CD8-positive, alpha-beta memory T cell (primary cell): Measurements from ENCODE around the gene LDLRAD4. TPM values are rescaled to one million over a fixed set of nuclear protein-coding genes. Genes with fewer than 3 reads are reported as not detected.

Experiments used
- CTCF ChIA-PET: fragments of 350-600 bp; sonication (Branson Sonifier 250); formaldehyde crosslinking; loops from one replicate; lab custom pipeline; 2021; ENCODE audit warnings: antibody characterized with exemption; lab: Charles Lee
- POLR2A ChIA-PET: fragments of 350-600 bp; sonication (Branson Sonifier 250); formaldehyde crosslinking; loops from one replicate; lab custom pipeline; 2021; ENCODE audit warnings: antibody characterized with exemption; lab: Charles Lee
- DNase-seq, 5 donors: peaks; one replicate each; pipeline versions ENCODE4 v3.0.0 to v3.0.0-alpha.2; 2020 to 2022; ENCODE audit warnings: mixed read lengths in 1 of 5
- H3K27ac ChIP-seq: one replicate; pipeline ENCODE4 v1.7.0; 2013; ENCODE audit warnings: low read depth, mild to moderate bottlenecking, low read length, moderate library complexity
- H3K27me3 ChIP-seq: 2 replicates; pipeline ENCODE4 v1.7.0; 2013; ENCODE audit warnings: low read length, mild to moderate bottlenecking; ENCODE audit not compliant: insufficient read depth, poor library complexity, severe bottlenecking
- H3K36me3 ChIP-seq: 2 replicates; pipeline ENCODE4 v1.7.0; 2013; ENCODE audit warnings: mild to moderate bottlenecking, low read length, moderate library complexity; ENCODE audit not compliant: insufficient read depth
- H3K4me1 ChIP-seq: 2 replicates; pipeline ENCODE4 v1.7.0; 2013; ENCODE audit warnings: mild to moderate bottlenecking, low read length, moderate library complexity; ENCODE audit not compliant: insufficient read depth
- H3K4me3 ChIP-seq: 2 replicates; pipeline ENCODE4 v1.7.0; 2013; ENCODE audit warnings: mild to moderate bottlenecking, low read length
- H3K9me3 ChIP-seq: 2 replicates; pipeline ENCODE4 v1.7.0; 2013; ENCODE audit warnings: mild to moderate bottlenecking, low read length
- H3K27ac Mint-ChIP-seq, 8 donors: one replicate each; pipeline ENCODE4 v1.8.0; 2020 to 2021; ENCODE audit warnings: mixed read lengths in 8 of 8, mild to moderate bottlenecking in 6 of 8, inconsistent platforms in 3 of 8, moderate library complexity in 3 of 8
- H3K27me3 Mint-ChIP-seq, 2 donors: one replicate each; pipeline ENCODE4 v1.8.0; 2020 to 2021; ENCODE audit warnings: mixed read lengths in 2 of 2, mild to moderate bottlenecking in 1 of 2, moderate library complexity in 1 of 2
- H3K36me3 Mint-ChIP-seq, 3 donors: one replicate each; pipeline ENCODE4 v1.8.0; 2020 to 2021; ENCODE audit warnings: mixed read lengths in 3 of 3, inconsistent platforms in 1 of 3, mild to moderate bottlenecking in 1 of 3
- H3K4me1 Mint-ChIP-seq, 3 donors: one replicate each; pipeline ENCODE4 v1.8.0; 2020 to 2021; ENCODE audit warnings: mixed read lengths in 3 of 3, inconsistent platforms in 1 of 3, mild to moderate bottlenecking in 1 of 3
- H3K4me3 Mint-ChIP-seq, 7 donors: one replicate each; pipeline ENCODE4 v1.8.0; 2020 to 2021; ENCODE audit warnings: mixed read lengths in 7 of 7, mild to moderate bottlenecking in 6 of 7, moderate library complexity in 4 of 7, inconsistent platforms in 2 of 7
- H3K9me3 Mint-ChIP-seq, 5 donors: one replicate each; pipeline ENCODE4 v1.8.0; 2020 to 2022; ENCODE audit warnings: mixed read lengths in 5 of 5, mild to moderate bottlenecking in 3 of 5, moderate library complexity in 2 of 5, inconsistent platforms in 1 of 5
- polyA plus RNA-seq: library from polyadenylated mRNA; unstranded; fragments of 300-500 nt; fragmentation: Illumina TruSeq; gene quantifications from one replicate; pipeline ENCODE4 v1.2.3, GENCODE V29; 2021
- total RNA-seq, 2 experiments: library from RNA; stranded (reverse); gene quantifications; one replicate each; pipeline ENCODE4 v1.2.3, GENCODE V29; 2021

LDLRAD4 gene
- total and polyA plus RNA-seq, 3 experiments from 2014 or later = 8.1 to 30.4 (median 27.3) TPM

DNA sequence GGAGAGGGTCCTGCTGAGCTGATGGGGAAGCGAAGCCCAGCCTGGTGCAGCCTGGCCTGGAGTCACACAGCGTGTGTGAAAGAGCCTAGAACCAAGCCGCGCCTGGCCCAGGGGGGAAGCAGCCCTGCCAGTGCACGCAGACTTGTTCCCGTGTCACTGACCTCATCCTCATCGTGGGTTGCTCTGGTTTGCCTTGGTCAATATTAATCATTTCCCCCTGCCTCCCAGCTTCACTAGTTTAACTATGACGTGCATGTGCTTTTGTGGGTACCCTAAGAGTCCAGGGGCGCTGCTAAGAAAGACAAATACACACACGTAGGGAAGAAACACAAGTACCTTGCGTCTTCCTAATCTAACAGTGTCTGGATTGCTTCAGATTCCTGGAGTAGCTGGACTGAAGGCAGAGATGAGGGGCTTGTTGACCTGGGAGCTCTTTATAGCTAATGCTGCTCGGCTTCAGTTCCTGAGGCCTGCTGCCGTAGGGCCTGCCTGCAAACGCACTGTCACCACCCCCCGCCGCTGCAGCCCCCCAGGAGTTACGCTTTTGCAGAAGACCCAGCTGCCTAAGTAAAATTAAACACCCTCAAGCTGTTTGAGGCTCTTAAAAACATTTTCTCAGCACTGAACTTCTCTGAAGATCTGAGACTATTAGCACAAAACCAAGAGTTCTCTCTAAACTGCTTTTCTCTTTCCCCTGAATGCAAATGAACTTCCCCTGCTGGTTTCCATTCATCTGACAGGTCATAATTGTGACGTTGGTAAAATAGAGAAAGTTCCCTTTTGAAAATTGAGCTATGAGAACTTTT, 348.6 kb downstream of the LDLRAD4 start:
- H3K27ac ChIP-seq = no peak overlapping the region
- Mint-ChIP-seq H3K36me3 (peaks cover 0 to 2% (median 0%) of the 10 kb centered on the region in 3 donors), H3K9me3 (no peaks in the 10 kb centered on the region), H3K4me1 (peaks cover 23 to 68% (median 39%) of the 10 kb centered on the region in 3 donors), H3K27me3 (peaks cover 0 to 3% of the 10 kb centered on the region in 2 donors), H3K4me3 (peak overlapping the region in 6 of 7 donors; percentile 45 to 76 (median 61)), H3K27ac (peak overlapping the region in 6 of 8 donors; percentile 37 to 98 (median 81))
- H3K27me3 ChIP-seq = no peaks in the 10 kb centered on the region
- CTCF ChIA-PET = interaction anchor here (0.8 to 1.4 kb wide), 4 partner anchors 9 to 45 kb away, joined by 3 to 4 read pairs (median 3); no protein-coding TSS in a partner anchor
- peaks cover under 1% of the 10 kb centered on the region for H3K4me1 ChIP-seq
- no peak overlapping the region for H3K4me3 ChIP-seq
- no peaks in the 10 kb centered on the region for H3K36me3 ChIP-seq
- H3K9me3 ChIP-seq = no peaks in the 10 kb centered on the region
- DNase-seq = peak in 1 of 5 donors; percentile 55
- POLR2A ChIA-PET = interaction anchor here (1.4 kb wide), 1 partner anchor 45 kb away, joined by 3 read pairs; no protein-coding TSS in a partner anchor

DNA sequence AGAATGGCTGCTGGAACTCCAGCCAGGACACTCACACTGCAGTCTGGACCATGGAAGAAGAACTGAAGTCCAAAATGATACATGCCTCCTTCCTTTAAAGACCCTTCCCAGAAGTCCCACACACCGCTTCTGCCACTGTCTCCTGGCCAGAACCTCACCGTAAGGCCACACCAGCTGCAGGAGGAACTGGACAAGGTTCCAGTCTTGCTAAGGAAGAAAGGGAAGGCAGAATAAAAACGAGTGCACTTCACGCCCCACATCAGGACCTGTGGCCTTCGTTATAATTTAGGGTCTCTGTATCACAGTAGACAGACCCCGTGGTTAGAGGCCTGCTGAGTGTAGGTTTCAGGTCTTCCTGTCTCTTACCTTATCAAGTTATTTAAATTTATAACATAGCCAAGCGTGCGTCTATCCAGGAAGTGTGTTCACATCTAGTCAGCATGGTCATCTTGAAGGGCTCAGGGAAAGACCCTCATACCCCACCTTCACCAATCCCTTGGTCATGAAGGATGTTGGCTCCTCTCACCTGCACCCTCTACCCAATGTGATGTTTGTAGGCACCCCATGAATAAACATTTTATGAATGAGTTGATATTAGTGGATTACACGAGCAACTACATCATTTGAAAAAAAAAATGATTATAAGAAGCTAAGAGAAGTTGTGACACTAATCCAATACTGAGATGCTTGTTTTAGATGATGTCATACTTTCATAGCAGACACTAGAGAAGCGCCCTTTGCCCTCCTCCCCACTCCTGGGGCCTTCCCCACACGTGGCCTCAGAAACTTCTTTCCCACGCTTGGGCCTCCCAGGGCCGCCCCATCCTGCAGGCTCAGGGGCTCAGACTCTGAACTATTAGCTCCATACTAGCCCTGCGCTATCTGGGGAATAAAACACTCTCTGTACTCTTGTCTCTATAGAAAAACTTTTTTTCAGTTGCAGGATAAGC, 350.2 kb downstream of the LDLRAD4 start:
- H3K4me3 ChIP-seq = no peak overlapping the region
- H3K36me3 Mint-ChIP-seq = peaks cover 0 to 4% (median 0%) of the 10 kb centered on the region in 3 donors
- ChIA-PET POLR2A (interaction anchor here (1.0 kb wide), 1 partner anchor 35 kb away, joined by 3 read pairs; no protein-coding TSS in a partner anchor), CTCF (no interaction called here)
- H3K4me1 Mint-ChIP-seq = peaks cover 17 to 54% (median 26%) of the 10 kb centered on the region in 3 donors
- no peak for DNase-seq
- no peaks in the 10 kb centered on the region for H3K4me1 ChIP-seq
- no peaks in the 10 kb centered on the region for H3K36me3 ChIP-seq
- H3K9me3 ChIP-seq = no peaks in the 10 kb centered on the region
- peaks cover 0 to 3% of the 10 kb centered on the region in 2 donors for H3K27me3 Mint-ChIP-seq
- no peak overlapping the region for H3K27ac ChIP-seq
- H3K27me3 ChIP-seq = no peaks in the 10 kb centered on the region
- peak overlapping the region in 1 of 7 donors; percentile 37 for H3K4me3 Mint-ChIP-seq
- H3K9me3 Mint-ChIP-seq = no peaks in the 10 kb centered on the region
- peak overlapping the region in 4 of 8 donors; percentile 35 to 74 (median 46) for H3K27ac Mint-ChIP-seq

DNA sequence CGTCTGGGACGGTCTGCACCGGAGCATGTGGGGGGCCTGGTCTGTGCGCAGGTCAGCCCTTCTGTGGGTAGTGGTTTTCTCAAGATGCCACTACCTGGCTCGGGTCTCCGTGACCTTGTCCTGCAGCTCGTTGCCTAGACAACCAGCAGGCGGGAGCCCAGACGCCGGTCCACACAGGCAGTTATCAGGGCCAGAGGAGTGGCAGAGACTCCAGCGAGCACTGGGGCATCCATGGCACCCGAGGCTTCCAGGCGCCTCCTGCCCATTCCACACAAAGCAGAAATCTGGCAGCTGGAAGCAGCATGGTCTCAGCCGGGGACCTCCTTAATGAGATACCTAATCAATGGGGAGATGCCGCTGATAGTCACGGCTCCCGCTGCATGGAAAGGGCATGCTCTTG, 351.7 kb downstream of the LDLRAD4 start:
- peaks cover 0 to 3% of the 10 kb centered on the region in 2 donors for H3K27me3 Mint-ChIP-seq
- no peaks in the 10 kb centered on the region for H3K9me3 Mint-ChIP-seq
- Histone ChIP-seq H3K36me3 (no peaks in the 10 kb centered on the region), H3K4me3 (no peak overlapping the region), H3K27me3 (no peaks in the 10 kb centered on the region), H3K9me3 (no peaks in the 10 kb centered on the region), H3K4me1 (no peaks in the 10 kb centered on the region), H3K27ac (no peak overlapping the region)
- peaks cover 0 to 2% (median 0%) of the 10 kb centered on the region in 3 donors for H3K36me3 Mint-ChIP-seq
- no peak overlapping the region for H3K4me3 Mint-ChIP-seq
- H3K27ac Mint-ChIP-seq = no peak overlapping the region
- peak in 1 of 5 donors; percentile 52 for DNase-seq
- ChIA-PET POLR2A (interaction anchor here (1.0 kb wide), 1 partner anchor 33 kb away, joined by 3 read pairs; no protein-coding TSS in a partner anchor), CTCF (interaction anchor here (1.2 to 1.7 kb wide), 3 partner anchors 12 to 1179 kb away, joined by 3 to 5 read pairs (median 3); no protein-coding TSS in a partner anchor)
- H3K4me1 Mint-ChIP-seq = peaks cover 16 to 49% (median 21%) of the 10 kb centered on the region in 3 donors

DNA sequence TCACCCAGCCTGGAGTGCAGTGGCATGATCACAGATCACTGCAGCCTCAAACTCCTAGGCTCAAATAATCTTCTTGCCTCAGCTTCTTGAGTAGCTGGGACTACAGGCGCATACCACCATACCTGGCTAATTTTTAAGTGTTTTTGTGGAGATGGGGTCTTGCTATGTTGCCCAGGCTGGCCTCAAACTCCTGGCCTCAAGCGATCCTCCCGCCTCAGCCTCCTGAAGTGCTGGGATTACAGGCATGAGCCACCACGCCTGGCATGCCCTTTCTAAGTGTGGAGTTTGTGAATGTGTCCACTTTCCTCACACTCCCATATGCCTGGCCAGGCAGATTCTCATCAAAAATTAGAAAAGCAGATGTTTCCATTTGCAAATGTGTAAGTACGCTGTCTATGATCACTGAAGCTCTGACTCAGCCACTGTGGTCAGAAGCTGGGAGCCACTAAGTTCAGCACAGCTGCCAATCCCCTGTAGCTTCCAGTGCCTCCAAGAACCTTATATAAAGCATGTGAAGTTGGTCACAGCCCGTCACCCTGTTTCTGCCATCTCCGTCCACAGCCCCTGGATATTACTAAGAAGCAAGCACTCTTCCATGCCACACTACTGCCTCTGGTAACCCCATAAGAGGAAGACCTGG, 352.4 kb downstream of the LDLRAD4 start:
- Mint-ChIP-seq H3K4me3 (no peak overlapping the region), H3K9me3 (no peaks in the 10 kb centered on the region), H3K27me3 (peaks cover 0 to 3% of the 10 kb centered on the region in 2 donors), H3K36me3 (peaks cover 0 to 6% (median 0%) of the 10 kb centered on the region in 3 donors), H3K4me1 (peaks cover 16 to 50% (median 26%) of the 10 kb centered on the region in 3 donors), H3K27ac (peak overlapping the region in 2 of 8 donors; percentile 52 to 54)
- POLR2A ChIA-PET = no interaction called here
- Histone ChIP-seq H3K4me3 (no peak overlapping the region), H3K27ac (no peak overlapping the region), H3K9me3 (no peaks in the 10 kb centered on the region), H3K27me3 (no peaks in the 10 kb centered on the region), H3K36me3 (no peaks in the 10 kb centered on the region), H3K4me1 (no peaks in the 10 kb centered on the region)
- DNase-seq = no peak
- CTCF ChIA-PET = interaction anchor here (1.2 to 1.7 kb wide), 3 partner anchors 12 to 1180 kb away, joined by 3 to 5 read pairs (median 3); no protein-coding TSS in a partner anchor

DNA sequence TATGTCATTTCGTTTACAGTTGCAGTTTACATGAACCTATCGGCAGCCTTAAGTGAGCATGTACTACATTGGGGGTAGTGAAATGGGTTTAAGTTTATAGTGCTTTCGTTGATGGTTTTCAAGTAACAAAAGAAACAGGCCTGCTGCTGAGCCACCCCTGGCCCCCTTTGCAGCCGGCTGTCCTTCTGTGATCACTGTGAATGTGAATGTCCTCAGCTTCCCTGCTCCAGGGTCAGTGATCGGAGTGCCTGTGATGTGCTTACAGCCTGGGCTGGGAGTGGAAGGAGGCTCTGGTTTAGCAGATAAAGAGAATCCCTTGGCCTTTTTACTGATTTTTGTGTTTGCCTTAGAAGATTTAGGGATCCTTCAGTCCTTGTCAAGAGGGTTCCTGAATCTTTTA, 353.6 kb downstream of the LDLRAD4 start:
- DNase-seq = no peak
- Mint-ChIP-seq H3K36me3 (peaks cover 0 to 6% (median 0%) of the 10 kb centered on the region in 3 donors), H3K4me1 (peaks cover 17 to 49% (median 26%) of the 10 kb centered on the region in 3 donors), H3K4me3 (no peak overlapping the region), H3K9me3 (no peaks in the 10 kb centered on the region), H3K27me3 (peaks cover 0 to 3% of the 10 kb centered on the region in 2 donors), H3K27ac (peak overlapping the region in 1 of 8 donors; percentile 21)
- peaks cover 8% of the 10 kb centered on the region for H3K4me1 ChIP-seq
- H3K36me3 ChIP-seq = no peaks in the 10 kb centered on the region
- no peaks in the 10 kb centered on the region for H3K27me3 ChIP-seq
- H3K27ac ChIP-seq = no peak overlapping the region
- no peak overlapping the region for H3K4me3 ChIP-seq
- H3K9me3 ChIP-seq = no peaks in the 10 kb centered on the region
- ChIA-PET POLR2A (no interaction called here), CTCF (no interaction called here)

DNA sequence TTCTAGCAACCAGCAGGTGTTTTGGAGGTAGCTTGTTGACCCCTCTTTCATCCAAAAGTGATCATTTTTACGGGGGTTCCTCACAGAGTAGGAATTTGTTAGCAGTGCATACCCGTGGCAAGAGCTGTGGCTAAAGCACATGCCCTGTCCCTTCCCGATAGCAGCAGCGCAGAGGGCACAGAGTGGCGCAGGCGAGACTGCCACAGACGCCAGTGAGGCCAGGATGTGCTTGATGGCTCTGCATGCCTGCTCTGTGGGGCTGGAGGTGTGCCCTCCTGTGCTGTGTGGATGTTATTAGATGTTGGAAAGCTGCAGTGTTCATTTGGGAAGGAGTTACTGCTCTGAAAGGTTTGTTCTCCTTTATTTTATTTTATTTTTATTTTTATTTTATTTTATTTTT, 354.2 kb downstream of the LDLRAD4 start:
- ChIA-PET POLR2A (no interaction called here), CTCF (no interaction called here)
- H3K36me3 ChIP-seq = no peaks in the 10 kb centered on the region

DNA sequence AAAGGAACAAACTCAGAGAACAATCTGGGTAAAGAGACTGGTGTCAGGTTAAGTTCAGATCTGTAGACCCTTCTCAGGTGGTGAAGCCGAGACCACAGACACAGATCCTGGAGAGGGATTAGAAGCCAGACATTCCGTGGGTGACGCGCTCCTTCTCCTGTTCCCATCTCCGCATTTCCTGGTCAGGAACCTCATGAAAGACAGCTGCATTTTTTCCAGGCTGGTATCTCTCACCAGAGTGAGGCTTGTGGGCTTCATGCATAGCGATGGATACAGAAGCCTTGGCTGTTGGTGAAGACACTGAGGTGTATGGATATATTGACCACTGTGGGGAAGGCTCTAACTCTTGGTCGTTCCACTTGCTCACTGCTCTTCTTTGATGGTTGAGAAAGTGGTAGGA, 355.2 kb downstream of the LDLRAD4 start:
- POLR2A ChIA-PET = no interaction called here
- peaks cover 0 to 3% of the 10 kb centered on the region in 2 donors for H3K27me3 Mint-ChIP-seq

More for the DNA sequence above, 354.2 kb downstream of the LDLRAD4 start:
- no peak for DNase-seq
- H3K27ac ChIP-seq = no peak overlapping the region
- peaks cover 20 to 49% (median 26%) of the 10 kb centered on the region in 3 donors for H3K4me1 Mint-ChIP-seq
- H3K27me3 Mint-ChIP-seq = peaks cover 0 to 3% of the 10 kb centered on the region in 2 donors
- no peak overlapping the region for H3K4me3 Mint-ChIP-seq
- no peaks in the 10 kb centered on the region for H3K9me3 ChIP-seq
- H3K4me1 ChIP-seq = peaks cover 10% of the 10 kb centered on the region
- no peak overlapping the region for H3K4me3 ChIP-seq
- H3K27me3 ChIP-seq = no peaks in the 10 kb centered on the region
- H3K9me3 Mint-ChIP-seq = no peaks in the 10 kb centered on the region
- no peak overlapping the region for H3K27ac Mint-ChIP-seq
- peaks cover 0 to 6% (median 0%) of the 10 kb centered on the region in 3 donors for H3K36me3 Mint-ChIP-seq

More for the DNA sequence above, 355.2 kb downstream of the LDLRAD4 start:
- Mint-ChIP-seq H3K27ac (no peak overlapping the region), H3K9me3 (no peaks in the 10 kb centered on the region), H3K36me3 (peaks cover 0 to 6% (median 0%) of the 10 kb centered on the region in 3 donors), H3K4me1 (peaks cover 24 to 50% (median 29%) of the 10 kb centered on the region in 3 donors), H3K4me3 (no peak overlapping the region)
- Histone ChIP-seq H3K9me3 (no peaks in the 10 kb centered on the region), H3K4me1 (peaks cover 10% of the 10 kb centered on the region), H3K4me3 (no peak overlapping the region), H3K27me3 (no peaks in the 10 kb centered on the region), H3K27ac (no peak overlapping the region), H3K36me3 (no peaks in the 10 kb centered on the region)
- DNase-seq = no peak
- CTCF ChIA-PET = no interaction called here
